Panc1 (cell line): ENCODE measurements around the gene ZC3H8. TPM values are rescaled to one million over a fixed set of nuclear protein-coding genes. Genes with fewer than 3 reads are reported as not detected.

ENCODE experiments used
- ATAC-seq: fragments of 200-7000 bp; cut with Tn5 transposase; 2 replicates; pipeline ENCODE4 v1.9.1; 2020; ENCODE audit warnings: mild to moderate bottlenecking, moderate library complexity
- BruUV-seq: library from RNA; stranded (reverse); fragments of 400-500 nt; replicated peaks from 2 replicates; lab custom pipeline; 2021; lab: Mats Ljungman, UMichigan
- CTCF ChIA-PET: fragments of 300-600 bp; sonication (Branson Sonifier 250); formaldehyde crosslinking; loops from one replicate; lab custom pipeline; 2022; ENCODE audit warnings: antibody characterized with exemption; lab: Charles Lee
- POLR2A ChIA-PET: fragments of 300-600 bp; sonication (Branson Sonifier 250); formaldehyde crosslinking; loops from one replicate; lab custom pipeline; 2022; ENCODE audit warnings: antibody characterized with exemption; lab: Charles Lee
- DNase-seq: peaks from one replicate; pipeline ENCODE4 v3.0.0-alpha.2; 2010; ENCODE audit warnings: low read depth, low spot score
- H3K27ac ChIP-seq: 2 replicates; pipeline ENCODE4 v1.5.1; 2011; ENCODE audit warnings: mild to moderate bottlenecking, low read length, inconsistent platforms
- H3K27me3 ChIP-seq: fragments of 200-500 bp; sonication (Bioruptor generic); 2 replicates; pipeline ENCODE4 v1.6.0; 2014; ENCODE audit warnings: low read length, inconsistent platforms; ENCODE audit not compliant: control insufficient read depth, insufficient read depth
- H3K36me3 ChIP-seq: fragments of 200-500 bp; sonication (Bioruptor generic); 2 replicates; pipeline ENCODE4 v1.5.1; 2014; ENCODE audit warnings: inconsistent platforms, mild to moderate bottlenecking, low read length, moderate library complexity; ENCODE audit not compliant: control insufficient read depth, insufficient read depth
- H3K4me1 ChIP-seq: 2 replicates; pipeline ENCODE4 v1.5.1; 2011; ENCODE audit warnings: inconsistent platforms, mild to moderate bottlenecking, low read length, moderate library complexity; ENCODE audit not compliant: control insufficient read depth, insufficient read depth
- H3K4me3 ChIP-seq, 2 experiments: 2 replicates each; pipeline ENCODE4 v1.5.1; 2011 to 2012; ENCODE audit warnings: low read depth in 2 of 2, low read length in 2 of 2, mild to moderate bottlenecking in 2 of 2, inconsistent platforms in 1 of 2, moderate library complexity in 1 of 2
- H3K9me3 ChIP-seq: fragments of 200-500 bp; sonication (Bioruptor generic); 2 replicates; pipeline ENCODE4 v1.5.1; 2014; ENCODE audit warnings: low read depth, mild to moderate bottlenecking, inconsistent platforms, low read length, moderate library complexity; ENCODE audit not compliant: control insufficient read depth, insufficient read depth
- CTCF ChIP-seq: fragments of 450-650 bp; IDR thresholded peaks from 2 replicates; pipeline ENCODE4 v1.5.1; 2017; ENCODE audit warnings: mild to moderate bottlenecking
- POLR2AphosphoS5 ChIP-seq: IDR thresholded peaks from 2 replicates; pipeline ENCODE4 v1.6.1; 2012; ENCODE audit warnings: mild to moderate bottlenecking, low read depth, low read length, moderate library complexity
- SIN3A ChIP-seq: IDR thresholded peaks from 2 replicates; pipeline ENCODE4 v1.6.1; 2012; ENCODE audit warnings: low read depth, mild to moderate bottlenecking, low read length, moderate library complexity, borderline replicate concordance; ENCODE audit not compliant: insufficient read depth
- TCF7L2 ChIP-seq: IDR thresholded peaks from 2 replicates; pipeline ENCODE4 v1.6.1; 2011; ENCODE audit warnings: mild to moderate bottlenecking, low read depth, low read length, inconsistent platforms
- in situ Hi-C: cut with HindIII; loops from 2 replicates; pipeline ENCODE4 v1.10.0; 2016; ENCODE audit warnings: low sequenced_read_pairs, low pct_unique_long_range_greater_than_20kb
- intact Hi-C: fragments of 100-400 bp; cut with micrococcal nuclease; formaldehyde crosslinking; loops from one replicate; pipeline ENCODE4 v1.10.0; 2022; ENCODE audit not compliant: unreplicated experiment
- total RNA-seq: library from RNA; stranded (reverse); gene quantifications from one replicate; pipeline ENCODE4 v1.2.1, GENCODE V29; 2021; ENCODE audit not compliant: unreplicated experiment
- TF ChIP-seq, protein P1 (sequence below), 2 experiments: IDR thresholded peaks; 2 replicates each; pipeline ENCODE4 v1.6.1; 2011 to 2012; ENCODE audit warnings: low read depth in 2 of 2, control low read depth in 1 of 2, low read length in 1 of 2, mild to moderate bottlenecking in 1 of 2, moderate library complexity in 1 of 2; ENCODE audit not compliant: insufficient read depth in 1 of 2

Gene ZC3H8
- total RNA-seq, 1 experiment from 2014 or later = 4.4 TPM

DNA sequence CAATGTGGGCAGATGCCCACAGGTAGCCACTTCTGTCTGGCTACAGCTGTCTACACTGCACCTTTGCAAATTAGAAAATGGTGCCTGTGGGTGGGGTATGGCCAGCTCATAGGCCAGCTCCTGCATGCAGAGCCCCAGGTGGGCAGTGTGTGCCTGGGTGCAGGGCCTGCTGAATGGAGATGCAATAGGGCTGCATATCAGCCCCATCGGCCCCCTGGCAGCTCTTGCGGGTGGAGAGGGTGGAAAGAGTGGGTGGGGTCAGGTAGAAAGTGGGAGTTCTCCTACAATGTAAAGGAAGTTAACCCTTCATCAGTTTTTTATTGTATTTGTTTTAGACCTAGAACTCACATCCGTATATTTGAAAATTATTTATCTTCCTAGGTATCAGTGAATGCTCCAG lies 79.5 kb downstream of the ZC3H8 start:
- ChIA-PET CTCF (no interaction called here), POLR2A (no interaction called here)
- no peak overlapping the region for H3K27ac ChIP-seq
- ATAC-seq = no peak
- no peak for DNase-seq
- BruUV-seq = no TSS peak
- TF ChIP-seq TCF7L2 = no peak
- TF ChIP-seq POLR2AphosphoS5 = no peak
- TF ChIP-seq, protein P1, sequence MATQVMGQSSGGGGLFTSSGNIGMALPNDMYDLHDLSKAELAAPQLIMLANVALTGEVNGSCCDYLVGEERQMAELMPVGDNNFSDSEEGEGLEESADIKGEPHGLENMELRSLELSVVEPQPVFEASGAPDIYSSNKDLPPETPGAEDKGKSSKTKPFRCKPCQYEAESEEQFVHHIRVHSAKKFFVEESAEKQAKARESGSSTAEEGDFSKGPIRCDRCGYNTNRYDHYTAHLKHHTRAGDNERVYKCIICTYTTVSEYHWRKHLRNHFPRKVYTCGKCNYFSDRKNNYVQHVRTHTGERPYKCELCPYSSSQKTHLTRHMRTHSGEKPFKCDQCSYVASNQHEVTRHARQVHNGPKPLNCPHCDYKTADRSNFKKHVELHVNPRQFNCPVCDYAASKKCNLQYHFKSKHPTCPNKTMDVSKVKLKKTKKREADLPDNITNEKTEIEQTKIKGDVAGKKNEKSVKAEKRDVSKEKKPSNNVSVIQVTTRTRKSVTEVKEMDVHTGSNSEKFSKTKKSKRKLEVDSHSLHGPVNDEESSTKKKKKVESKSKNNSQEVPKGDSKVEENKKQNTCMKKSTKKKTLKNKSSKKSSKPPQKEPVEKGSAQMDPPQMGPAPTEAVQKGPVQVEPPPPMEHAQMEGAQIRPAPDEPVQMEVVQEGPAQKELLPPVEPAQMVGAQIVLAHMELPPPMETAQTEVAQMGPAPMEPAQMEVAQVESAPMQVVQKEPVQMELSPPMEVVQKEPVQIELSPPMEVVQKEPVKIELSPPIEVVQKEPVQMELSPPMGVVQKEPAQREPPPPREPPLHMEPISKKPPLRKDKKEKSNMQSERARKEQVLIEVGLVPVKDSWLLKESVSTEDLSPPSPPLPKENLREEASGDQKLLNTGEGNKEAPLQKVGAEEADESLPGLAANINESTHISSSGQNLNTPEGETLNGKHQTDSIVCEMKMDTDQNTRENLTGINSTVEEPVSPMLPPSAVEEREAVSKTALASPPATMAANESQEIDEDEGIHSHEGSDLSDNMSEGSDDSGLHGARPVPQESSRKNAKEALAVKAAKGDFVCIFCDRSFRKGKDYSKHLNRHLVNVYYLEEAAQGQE (IDR thresholded peaks at IDR 0.05; ENCODE audit: insufficient read depth in 1 of 2, low read depth in 2 of 2, low read length in 1 of 2) = no peak
- TF ChIP-seq CTCF = no peak
- no peak for TF ChIP-seq SIN3A
- H3K9me3 ChIP-seq = no peaks in the 10 kb centered on the region
- no peaks in the 10 kb centered on the region for H3K4me1 ChIP-seq
- in situ Hi-C loops = no loop called here
- intact Hi-C loops = no loop called here
- H3K36me3 ChIP-seq = no peaks in the 10 kb centered on the region
- no peak overlapping the region for H3K4me3 ChIP-seq
- H3K27me3 ChIP-seq = no peaks in the 10 kb centered on the region

GRCh38 chr2:112174383-112174782 lies 80.5 kb downstream of the ZC3H8 start:
- POLR2A ChIA-PET = no interaction called here
- no peak for ATAC-seq
- TF ChIP-seq POLR2AphosphoS5 (no peak), TCF7L2 (no peak), CTCF (no peak), SIN3A (no peak)
- TF ChIP-seq, protein P1 (IDR thresholded peaks at IDR 0.05; ENCODE audit: insufficient read depth in 1 of 2, low read depth in 2 of 2, low read length in 1 of 2) = no peak
- Histone ChIP-seq H3K27me3 (no peaks in the 10 kb centered on the region), H3K9me3 (no peaks in the 10 kb centered on the region), H3K27ac (no peak overlapping the region), H3K4me1 (no peaks in the 10 kb centered on the region), H3K36me3 (no peaks in the 10 kb centered on the region), H3K4me3 (no peak overlapping the region)
- in situ Hi-C loops (no loop called here), intact Hi-C loops (no loop called here)
- BruUV-seq = no TSS peak
- DNase-seq = no peak
- CTCF ChIA-PET = no interaction called here
